ENCODE measurements around the gene SDHA.
"Not testable (repeated sequence)": the region's sequence is repeated elsewhere in the genome, so short reads cannot be mapped to it uniquely, and the experiment has no call there.

DNA sequence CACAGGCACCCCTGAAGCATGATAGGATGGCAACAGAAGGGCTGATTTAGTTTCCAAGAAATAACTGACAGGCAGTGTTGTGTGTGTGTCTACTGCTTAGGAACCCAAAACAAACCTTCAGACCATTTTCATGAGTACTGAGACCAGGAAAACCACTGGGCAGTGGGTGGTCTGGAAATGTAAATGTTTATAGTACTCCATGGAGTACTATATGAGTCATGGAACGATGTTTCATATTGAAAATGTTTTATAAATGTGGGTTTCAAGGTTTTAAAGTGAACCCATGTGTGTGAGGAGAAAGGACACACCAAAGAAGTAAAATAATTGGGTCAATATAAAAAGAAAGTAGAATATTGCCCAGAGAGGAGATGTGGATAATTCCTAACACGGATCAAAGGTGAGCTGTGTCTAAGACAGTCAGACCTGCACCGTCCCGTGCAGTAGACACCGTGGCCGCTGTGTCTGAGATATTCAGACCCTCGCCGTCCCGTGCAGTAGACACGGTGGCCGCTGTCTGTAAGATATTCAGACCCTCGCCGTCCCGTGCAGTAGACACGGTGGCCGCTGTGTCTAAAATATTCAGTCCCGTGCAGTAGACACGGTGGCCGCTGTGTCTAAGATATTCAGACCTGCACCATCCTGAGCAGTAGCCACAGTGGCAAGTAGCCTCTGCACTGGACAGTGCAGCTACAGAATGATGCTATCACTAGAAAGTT, 48.3 kb downstream of the SDHA start:
- TF ChIP-seq, protein P1, sequence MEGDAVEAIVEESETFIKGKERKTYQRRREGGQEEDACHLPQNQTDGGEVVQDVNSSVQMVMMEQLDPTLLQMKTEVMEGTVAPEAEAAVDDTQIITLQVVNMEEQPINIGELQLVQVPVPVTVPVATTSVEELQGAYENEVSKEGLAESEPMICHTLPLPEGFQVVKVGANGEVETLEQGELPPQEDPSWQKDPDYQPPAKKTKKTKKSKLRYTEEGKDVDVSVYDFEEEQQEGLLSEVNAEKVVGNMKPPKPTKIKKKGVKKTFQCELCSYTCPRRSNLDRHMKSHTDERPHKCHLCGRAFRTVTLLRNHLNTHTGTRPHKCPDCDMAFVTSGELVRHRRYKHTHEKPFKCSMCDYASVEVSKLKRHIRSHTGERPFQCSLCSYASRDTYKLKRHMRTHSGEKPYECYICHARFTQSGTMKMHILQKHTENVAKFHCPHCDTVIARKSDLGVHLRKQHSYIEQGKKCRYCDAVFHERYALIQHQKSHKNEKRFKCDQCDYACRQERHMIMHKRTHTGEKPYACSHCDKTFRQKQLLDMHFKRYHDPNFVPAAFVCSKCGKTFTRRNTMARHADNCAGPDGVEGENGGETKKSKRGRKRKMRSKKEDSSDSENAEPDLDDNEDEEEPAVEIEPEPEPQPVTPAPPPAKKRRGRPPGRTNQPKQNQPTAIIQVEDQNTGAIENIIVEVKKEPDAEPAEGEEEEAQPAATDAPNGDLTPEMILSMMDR (IDR thresholded peaks at IDR 0.05): not testable (repeated sequence)
- TF ChIP-seq ZFX (IDR thresholded peaks at IDR 0.05; ENCODE audit: borderline replicate concordance): not testable (repeated sequence)

Measured in 22Rv1 (cell line).